Fibroblast of peridontal ligament (primary cell): Measurements from ENCODE around the gene IFNA14.
"Not testable (repeated sequence)": the region's sequence is repeated elsewhere in the genome, so short reads cannot be mapped to it uniquely, and the experiment has no call there.

ENCODE experiments used
- DNase-seq: peaks from one replicate; pipeline ENCODE4 v3.0.0-alpha.2; 2010; ENCODE audit errors: extremely low read depth

Gene IFNA14

GRCh38 chr9:21239911-21240310 lies at the start of gene IFNA14:
IFNA14 (minus strand) TSS chr9:21240005; CDS start chr9:21239935, 70 bp downstream.
- no peak for DNase-seq

- DNase-seq: no peak
These were observed 47.5 kb upstream of the IFNA14 start for GRCh38 chr9:21287280-21287679.

GRCh38 chr9:21286659-21287058 lies 46.9 kb upstream of the IFNA14 start:
- DNase-seq: no peak

GRCh38 chr9:21286099-21286498 lies 46.3 kb upstream of the IFNA14 start:
- no peak for DNase-seq

GRCh38 chr9:21281275-21281674 lies 41.5 kb upstream of the IFNA14 start:
- DNase-seq: no peak

GRCh38 chr9:21268347-21268657 lies 28.5 kb upstream of the IFNA14 start:
- DNase-seq: no peak

GRCh38 chr9:21267485-21268346 lies 27.9 kb upstream of the IFNA14 start:
- no peak for DNase-seq

- no peak for DNase-seq
These were observed 27.1 kb upstream of the IFNA14 start for GRCh38 chr9:21266733-21267484.

- DNase-seq: no peak
These were observed 25.8 kb upstream of the IFNA14 start for GRCh38 chr9:21265421-21266189.

- DNase-seq: no peak
These were observed 15.9 kb upstream of the IFNA14 start for GRCh38 chr9:21255538-21256212.

GRCh38 chr9:21252721-21253547 lies 13.1 kb upstream of the IFNA14 start:
- DNase-seq: peak; percentile 34

- no peak for DNase-seq
These were observed 11.8 kb upstream of the IFNA14 start for GRCh38 chr9:21251638-21252037.

- DNase-seq: no peak
These were observed 11.4 kb upstream of the IFNA14 start for GRCh38 chr9:21251190-21251589.

- DNase-seq: no peak
These were observed 5.0 kb upstream of the IFNA14 start for GRCh38 chr9:21244836-21245235.

- DNase-seq: not testable (repeated sequence)
These were observed 3.5 kb downstream of the IFNA14 start for GRCh38 chr9:21236360-21236714.

GRCh38 chr9:21235468-21236359 lies 4.1 kb downstream of the IFNA14 start:
- DNase-seq: peak; percentile 58

GRCh38 chr9:21234153-21234687 lies 5.6 kb downstream of the IFNA14 start:
- DNase-seq: no peak

GRCh38 chr9:21233258-21233657 lies 6.5 kb downstream of the IFNA14 start:
- DNase-seq: no peak

- DNase-seq: no peak
These were observed 11.7 kb downstream of the IFNA14 start, which contains the start of gene IFNA17 for GRCh38 chr9:21228122-21228521. IFNA17 (minus strand) TSS chr9:21228222; CDS start chr9:21228173, 49 bp downstream.

GRCh38 chr9:21217211-21217610 lies 22.6 kb downstream of the IFNA14 start, which contains the start of gene IFNA16:
IFNA16 (minus strand) TSS chr9:21217311; CDS start chr9:21217305, 6 bp downstream.
- DNase-seq: not testable (repeated sequence)
